ENCODE results near the gene TMEM72. TPM values are rescaled to one million over a fixed set of nuclear protein-coding genes. Genes with fewer than 3 reads are reported as not detected.

TMEM72 gene
- polyA plus RNA-seq, 1 donor (not counting 4 experiments of a cell fraction or from before 2014, with no cell fraction given), result not detected

DNA sequence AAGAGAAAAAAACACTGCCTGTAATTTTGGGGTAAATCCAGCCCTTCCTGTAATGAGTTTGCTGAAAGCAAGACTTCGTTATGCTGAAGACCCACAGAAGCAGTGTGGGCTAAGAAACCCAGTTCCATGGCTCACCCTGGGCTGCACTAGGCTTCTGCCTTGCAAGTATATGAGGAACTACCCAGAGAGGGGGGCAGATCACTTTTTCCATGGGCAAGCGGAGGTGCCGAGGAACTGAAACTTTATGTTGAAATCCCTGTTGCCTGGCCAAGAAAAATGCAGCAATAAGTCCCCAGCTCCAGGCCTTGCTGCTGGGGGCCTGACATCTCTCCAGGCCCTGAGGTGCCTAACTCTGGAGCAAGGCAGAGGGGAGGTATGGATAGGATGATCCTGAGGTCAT lies 57.0 kb downstream of the TMEM72 start:
- no peak overlapping the region for H3K27ac ChIP-seq (ENCODE audit: control insufficient read depth, insufficient read depth, low read length)
- no peaks in the 10 kb centered on the region for H4K20me1 ChIP-seq (ENCODE audit: control insufficient read depth, extremely low read depth, insufficient read depth, low read length)
- H3K79me2 ChIP-seq (ENCODE audit: control insufficient read depth, insufficient read depth, low read length), result no peaks in the 10 kb centered on the region
- no peak overlapping the region for H3K4me2 ChIP-seq (ENCODE audit: control insufficient read depth, extremely low read depth, insufficient read depth, low read depth, low read length)
- no peak overlapping the region for H3K9ac ChIP-seq (ENCODE audit: control insufficient read depth, extremely low read depth, insufficient read depth, low read length)
- no peaks in the 10 kb centered on the region for H3K4me1 ChIP-seq (ENCODE audit: control insufficient read depth, extremely low read depth, insufficient read depth, low read length)
- no peak overlapping the region for H2AFZ ChIP-seq (ENCODE audit: control insufficient read depth, low read length)
- no peak for DNase-seq (ENCODE audit: low read depth, low spot score)
- TF ChIP-seq EZH2 (IDR thresholded peaks at IDR 0.05; ENCODE audit: low read length), result no peak
- TF ChIP-seq, protein P1, sequence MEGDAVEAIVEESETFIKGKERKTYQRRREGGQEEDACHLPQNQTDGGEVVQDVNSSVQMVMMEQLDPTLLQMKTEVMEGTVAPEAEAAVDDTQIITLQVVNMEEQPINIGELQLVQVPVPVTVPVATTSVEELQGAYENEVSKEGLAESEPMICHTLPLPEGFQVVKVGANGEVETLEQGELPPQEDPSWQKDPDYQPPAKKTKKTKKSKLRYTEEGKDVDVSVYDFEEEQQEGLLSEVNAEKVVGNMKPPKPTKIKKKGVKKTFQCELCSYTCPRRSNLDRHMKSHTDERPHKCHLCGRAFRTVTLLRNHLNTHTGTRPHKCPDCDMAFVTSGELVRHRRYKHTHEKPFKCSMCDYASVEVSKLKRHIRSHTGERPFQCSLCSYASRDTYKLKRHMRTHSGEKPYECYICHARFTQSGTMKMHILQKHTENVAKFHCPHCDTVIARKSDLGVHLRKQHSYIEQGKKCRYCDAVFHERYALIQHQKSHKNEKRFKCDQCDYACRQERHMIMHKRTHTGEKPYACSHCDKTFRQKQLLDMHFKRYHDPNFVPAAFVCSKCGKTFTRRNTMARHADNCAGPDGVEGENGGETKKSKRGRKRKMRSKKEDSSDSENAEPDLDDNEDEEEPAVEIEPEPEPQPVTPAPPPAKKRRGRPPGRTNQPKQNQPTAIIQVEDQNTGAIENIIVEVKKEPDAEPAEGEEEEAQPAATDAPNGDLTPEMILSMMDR (optimal IDR thresholded peaks at IDR 0.05 in 1 of 3, IDR thresholded peaks at IDR 0.05 in 1 of 3, conservative IDR thresholded peaks at IDR 0.05 in 1 of 3; ENCODE audit: extremely low read depth in 1 of 3, insufficient read depth in 2 of 3, low read length in 3 of 3), result no peak
- H3K9me1 ChIP-seq (ENCODE audit: control insufficient read depth, extremely low read depth, insufficient read depth, low read length), result no peaks in the 10 kb centered on the region
- dilution Hi-C loops (cut with MboI; ENCODE audit: extremely low pct_ligation_motif_present, low sequenced_read_pairs), result no loop called here
- H3K27me3 ChIP-seq (ENCODE audit: control insufficient read depth, extremely low read depth, insufficient read depth, low read length), result no peaks in the 10 kb centered on the region
- H3K36me3 ChIP-seq (ENCODE audit: control insufficient read depth in 2 of 2, extremely low read depth in 1 of 2, insufficient read depth in 2 of 2, low read length in 2 of 2), result no peaks in the 10 kb centered on the region
- no peak overlapping the region for H3K4me3 ChIP-seq (ENCODE audit: control insufficient read depth in 2 of 3, extremely low read depth in 1 of 3, insufficient read depth in 2 of 3, low read depth in 1 of 3, low read length in 3 of 3)
- FAIRE-seq, result no peak
- no peaks in the 10 kb centered on the region for H3K9me3 ChIP-seq (ENCODE audit: control insufficient read depth, low read depth, low read length)

DNA sequence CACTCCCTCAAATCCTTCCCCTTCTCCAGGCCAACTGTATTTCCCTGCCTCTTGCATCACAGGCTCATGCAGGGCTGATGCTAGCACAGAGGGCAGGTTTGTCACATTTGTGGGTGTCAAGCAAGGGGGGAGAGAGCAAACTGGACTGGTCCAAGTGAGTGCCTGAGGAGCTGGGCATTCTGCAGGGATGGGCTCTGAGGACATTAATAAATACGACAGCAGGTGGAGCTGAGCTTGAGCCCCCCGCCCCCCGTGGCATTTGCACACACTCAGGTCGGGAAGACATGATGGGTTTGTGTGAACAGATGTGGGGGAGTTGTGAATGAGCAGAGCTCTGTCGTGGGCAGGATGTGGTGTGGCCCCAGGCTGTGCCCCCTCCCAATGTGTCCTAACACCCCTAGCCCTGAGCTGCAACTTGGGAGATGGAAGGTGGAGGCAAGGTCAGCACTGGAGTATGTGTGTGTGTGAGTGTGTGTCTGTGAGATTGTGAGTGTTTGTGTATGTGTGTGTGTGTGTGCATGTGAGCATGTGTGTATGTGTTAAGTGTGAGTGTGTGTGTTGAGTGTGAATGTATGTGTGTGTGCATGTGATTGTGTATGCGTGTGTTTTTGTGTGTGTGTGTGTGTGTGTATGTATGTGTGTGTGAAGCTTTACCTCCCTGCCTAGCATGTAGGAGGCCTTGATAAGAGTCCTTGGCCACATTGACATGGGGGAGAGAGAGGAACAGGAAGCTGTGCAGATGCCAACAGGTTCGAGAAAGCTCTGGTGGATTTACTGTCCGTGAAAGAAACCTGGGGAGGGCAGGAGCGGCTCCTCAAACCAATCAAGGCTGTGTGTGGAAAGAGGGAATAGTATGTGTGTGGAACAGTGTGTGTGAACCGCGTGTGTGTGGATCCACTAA lies 57.6 kb downstream of the TMEM72 start:
- dilution Hi-C loops (cut with MboI; ENCODE audit: extremely low pct_ligation_motif_present, low sequenced_read_pairs), result no loop called here
- Histone ChIP-seq H3K4me3 (ENCODE audit: control insufficient read depth in 2 of 3, extremely low read depth in 1 of 3, insufficient read depth in 2 of 3, low read depth in 1 of 3, low read length in 3 of 3) (no peak overlapping the region), H3K36me3 (ENCODE audit: control insufficient read depth in 2 of 2, extremely low read depth in 1 of 2, insufficient read depth in 2 of 2, low read length in 2 of 2) (no peaks in the 10 kb centered on the region), H3K27ac (ENCODE audit: control insufficient read depth, insufficient read depth, low read length) (no peak overlapping the region), H3K27me3 (ENCODE audit: control insufficient read depth, extremely low read depth, insufficient read depth, low read length) (no peaks in the 10 kb centered on the region), H4K20me1 (ENCODE audit: control insufficient read depth, extremely low read depth, insufficient read depth, low read length) (no peaks in the 10 kb centered on the region), H3K4me2 (ENCODE audit: control insufficient read depth, extremely low read depth, insufficient read depth, low read depth, low read length) (no peak overlapping the region), H3K9ac (ENCODE audit: control insufficient read depth, extremely low read depth, insufficient read depth, low read length) (no peak overlapping the region), H3K9me3 (ENCODE audit: control insufficient read depth, low read depth, low read length) (no peaks in the 10 kb centered on the region), H3K79me2 (ENCODE audit: control insufficient read depth, insufficient read depth, low read length) (no peaks in the 10 kb centered on the region), H2AFZ (ENCODE audit: control insufficient read depth, low read length) (no peak overlapping the region), H3K4me1 (ENCODE audit: control insufficient read depth, extremely low read depth, insufficient read depth, low read length) (no peaks in the 10 kb centered on the region), H3K9me1 (ENCODE audit: control insufficient read depth, extremely low read depth, insufficient read depth, low read length) (no peaks in the 10 kb centered on the region)
- DNase-seq (ENCODE audit: low read depth, low spot score) (no peak), FAIRE-seq (no peak)
- TF ChIP-seq, protein P1 (optimal IDR thresholded peaks at IDR 0.05 in 1 of 3, IDR thresholded peaks at IDR 0.05 in 1 of 3, conservative IDR thresholded peaks at IDR 0.05 in 1 of 3; ENCODE audit: extremely low read depth in 1 of 3, insufficient read depth in 2 of 3, low read length in 3 of 3), result no peak
- no peak for TF ChIP-seq EZH2 (IDR thresholded peaks at IDR 0.05; ENCODE audit: low read length)
